ENCODE data around the gene C1QC. TPM values are rescaled to one million over a fixed set of nuclear protein-coding genes. Genes with fewer than 3 reads are reported as not detected.
A peak's percentile ranks its signal among the peaks of the same experiment; 100 is the strongest.

The C1QC gene
- total and polyA plus RNA-seq, 4 donors, result 52.9 to 242 (median 104) TPM

GRCh38 chr1:22641247-22641646 lies 2.2 kb upstream of the C1QC start:
- Histone ChIP-seq H3K27ac (ENCODE audit: low read depth in 1 of 2, low read length in 2 of 2) (no peak overlapping the region), H3K9ac (ENCODE audit: low read depth in 1 of 2, low read length in 2 of 2) (no peak overlapping the region), H3K9me3 (ENCODE audit: control insufficient read depth in 4 of 4, low read length in 3 of 4) (no peaks in the 10 kb centered on the region), H3K27me3 (ENCODE audit: control insufficient read depth in 4 of 4, insufficient read depth in 4 of 4, low read length in 3 of 4) (no peaks in the 10 kb centered on the region), H3K4me1 (ENCODE audit: control insufficient read depth in 4 of 4, insufficient read depth in 4 of 4, low read length in 3 of 4) (peaks cover 0 to 1% (median 0%) of the 10 kb centered on the region in 4 donors), H3K36me3 (ENCODE audit: control insufficient read depth in 4 of 4, insufficient read depth in 3 of 4, low read depth in 1 of 4, low read length in 3 of 4) (no peaks in the 10 kb centered on the region), H3K4me3 (ENCODE audit: low read depth in 1 of 3, low read length in 3 of 3) (no peak overlapping the region)
- DNase-seq (ENCODE audit: low spot score), result no peak
- TF ChIP-seq EGR1 (IDR thresholded peaks at IDR 0.05; ENCODE audit: low read depth in 2 of 2) (no peak), RXRA (IDR thresholded peaks at IDR 0.05) (no peak), JUND (IDR thresholded peaks at IDR 0.05) (no peak), GABPA (IDR thresholded peaks at IDR 0.05 in 1 of 2, conservative IDR thresholded peaks at IDR 0.05 in 1 of 2) (no peak), ZBTB33 (IDR thresholded peaks at IDR 0.05) (no peak), FOXA1 (IDR thresholded peaks at IDR 0.05) (no peak), TAF1 (conservative IDR thresholded peaks at IDR 0.05) (no peak), HNF4A (conservative IDR thresholded peaks at IDR 0.05) (no peak), MAX (IDR thresholded peaks at IDR 0.05) (no peak), ATF3 (IDR thresholded peaks at IDR 0.05) (no peak), FOXA2 (IDR thresholded peaks at IDR 0.05) (no peak), YY1 (IDR thresholded peaks at IDR 0.05) (no peak), RAD21 (IDR thresholded peaks at IDR 0.05) (no peak), NR2F2 (IDR thresholded peaks at IDR 0.05) (no peak), SP1 (IDR thresholded peaks at IDR 0.05) (no peak), REST (IDR thresholded peaks at IDR 0.05) (no peak)
- WGBS, result 55% methylated on average over 8 of the region's 8 CpGs

- WGBS, result 9% methylated on average over 18 of the region's 18 CpGs
- H3K27me3 ChIP-seq (ENCODE audit: control insufficient read depth in 4 of 4, insufficient read depth in 4 of 4, low read length in 3 of 4), result no peaks in the 10 kb centered on the region
- peak; percentile 84 for DNase-seq (ENCODE audit: low spot score)
These were observed 1.4 kb upstream of the C1QC start for GRCh38 chr1:22641906-22642636.

More at GRCh38 chr1:22641906-22642636, 1.4 kb upstream of the C1QC start:
- Histone ChIP-seq H3K36me3 (ENCODE audit: control insufficient read depth in 4 of 4, insufficient read depth in 3 of 4, low read depth in 1 of 4, low read length in 3 of 4) (no peaks in the 10 kb centered on the region), H3K9me3 (ENCODE audit: control insufficient read depth in 4 of 4, low read length in 3 of 4) (no peaks in the 10 kb centered on the region), H3K4me1 (ENCODE audit: control insufficient read depth in 4 of 4, insufficient read depth in 4 of 4, low read length in 3 of 4) (peaks cover 0 to 1% (median 0%) of the 10 kb centered on the region in 4 donors), H3K27ac (ENCODE audit: low read depth in 1 of 2, low read length in 2 of 2) (no peak overlapping the region), H3K4me3 (ENCODE audit: low read depth in 1 of 3, low read length in 3 of 3) (no peak overlapping the region), H3K9ac (ENCODE audit: low read depth in 1 of 2, low read length in 2 of 2) (no peak overlapping the region)
- TF ChIP-seq NR2F2 (IDR thresholded peaks at IDR 0.05) (no peak), REST (IDR thresholded peaks at IDR 0.05) (no peak), RXRA (IDR thresholded peaks at IDR 0.05) (peak; percentile 7 to 11), HNF4A (conservative IDR thresholded peaks at IDR 0.05) (no peak), TAF1 (conservative IDR thresholded peaks at IDR 0.05) (no peak), EGR1 (IDR thresholded peaks at IDR 0.05; ENCODE audit: low read depth in 2 of 2) (no peak), HNF4G (IDR thresholded peaks at IDR 0.05) (no peak), RAD21 (IDR thresholded peaks at IDR 0.05) (peak; percentile 93 to 96), CTCF (IDR thresholded peaks at IDR 0.05; ENCODE audit: low read depth, low read length, missing input control) (peak; percentile 79), GABPA (IDR thresholded peaks at IDR 0.05 in 1 of 2, conservative IDR thresholded peaks at IDR 0.05 in 1 of 2) (no peak)

Measured in liver (tissue), 9 donors.